GM12878 (cell line): Measurements from ENCODE around the gene BARD1.

Experiments
- ATF7 ChIP-seq: fragments of 450-650 bp; IDR thresholded peaks from 2 replicates; pipeline ENCODE4 v1.6.1; 2016; ENCODE audit warnings: low read depth, mild to moderate bottlenecking
- CEBPB ChIP-seq, 2 experiments: fragments of 150-350 bp in 1 of 2; IDR thresholded peaks; 2 replicates each; pipeline ENCODE4 v1.6.1; 2012 to 2014; ENCODE audit warnings: low read depth in 2 of 2, low read length in 2 of 2, borderline replicate concordance in 1 of 2, inconsistent platforms in 1 of 2
- MAX ChIP-seq: IDR thresholded peaks from 2 replicates; pipeline ENCODE4 v1.6.1; 2012; ENCODE audit warnings: low read depth, low read length, improper control_type of control experiment
- NFIC ChIP-seq: IDR thresholded peaks from 2 replicates; pipeline ENCODE4 v1.6.1; 2012; ENCODE audit warnings: low read depth, mild to moderate bottlenecking, inconsistent platforms, low read length, moderate library complexity
- PBX3 ChIP-seq: IDR thresholded peaks from 2 replicates; pipeline ENCODE4 v1.6.1; 2011; ENCODE audit warnings: mild to moderate bottlenecking, low read depth, low read length, moderate library complexity; ENCODE audit not compliant: insufficient replicate concordance
- POLR2A ChIP-seq: IDR thresholded peaks from 2 replicates; pipeline ENCODE4 v1.6.1; 2011; ENCODE audit warnings: low read depth, mild to moderate bottlenecking, low read length
- POLR2AphosphoS5 ChIP-seq: IDR thresholded peaks from 2 replicates; pipeline ENCODE4 v1.6.1; 2011; ENCODE audit warnings: mild to moderate bottlenecking, low read length, inconsistent platforms
- SPI1 ChIP-seq: IDR thresholded peaks from 2 replicates; pipeline ENCODE4 v1.6.1; 2011; ENCODE audit warnings: low read depth, mild to moderate bottlenecking, low read length, moderate library complexity, borderline replicate concordance; ENCODE audit not compliant: insufficient read depth
- TAF1 ChIP-seq: IDR thresholded peaks from 2 replicates; pipeline ENCODE4 v1.6.1; 2011; ENCODE audit warnings: mild to moderate bottlenecking, low read depth, low read length, borderline replicate concordance
- ZNF207 ChIP-seq: fragments of 450-650 bp; IDR thresholded peaks from 2 replicates; pipeline ENCODE4 v1.6.1; 2014; ENCODE audit warnings: antibody characterized with exemption, mild to moderate bottlenecking, borderline replicate concordance
- TF ChIP-seq, protein P1 (sequence below), 3 experiments: IDR thresholded peaks in 2 of 3; conservative IDR thresholded peaks in 1 of 3; 2 replicates each; pipeline ENCODE4 v1.5.1; 2011; ENCODE audit warnings: low read depth in 3 of 3, low read length in 3 of 3, mild to moderate bottlenecking in 3 of 3, control low read depth in 2 of 3, moderate library complexity in 2 of 3, inconsistent platforms in 1 of 3, mixed read lengths in 1 of 3; ENCODE audit not compliant: control insufficient read depth in 2 of 3, insufficient read depth in 1 of 3; ENCODE audit errors: extremely low read depth in 1 of 3
- TF ChIP-seq, protein P2 (sequence below): IDR thresholded peaks from 2 replicates; pipeline ENCODE4 v1.6.1; 2012; ENCODE audit warnings: mild to moderate bottlenecking, low read depth, low read length

GRCh38 chr2:214809751-214810564, 475 bp upstream of the BARD1 start:
- no peak for TF ChIP-seq TAF1
- TF ChIP-seq NFIC = no peak
- TF ChIP-seq, protein P1, sequence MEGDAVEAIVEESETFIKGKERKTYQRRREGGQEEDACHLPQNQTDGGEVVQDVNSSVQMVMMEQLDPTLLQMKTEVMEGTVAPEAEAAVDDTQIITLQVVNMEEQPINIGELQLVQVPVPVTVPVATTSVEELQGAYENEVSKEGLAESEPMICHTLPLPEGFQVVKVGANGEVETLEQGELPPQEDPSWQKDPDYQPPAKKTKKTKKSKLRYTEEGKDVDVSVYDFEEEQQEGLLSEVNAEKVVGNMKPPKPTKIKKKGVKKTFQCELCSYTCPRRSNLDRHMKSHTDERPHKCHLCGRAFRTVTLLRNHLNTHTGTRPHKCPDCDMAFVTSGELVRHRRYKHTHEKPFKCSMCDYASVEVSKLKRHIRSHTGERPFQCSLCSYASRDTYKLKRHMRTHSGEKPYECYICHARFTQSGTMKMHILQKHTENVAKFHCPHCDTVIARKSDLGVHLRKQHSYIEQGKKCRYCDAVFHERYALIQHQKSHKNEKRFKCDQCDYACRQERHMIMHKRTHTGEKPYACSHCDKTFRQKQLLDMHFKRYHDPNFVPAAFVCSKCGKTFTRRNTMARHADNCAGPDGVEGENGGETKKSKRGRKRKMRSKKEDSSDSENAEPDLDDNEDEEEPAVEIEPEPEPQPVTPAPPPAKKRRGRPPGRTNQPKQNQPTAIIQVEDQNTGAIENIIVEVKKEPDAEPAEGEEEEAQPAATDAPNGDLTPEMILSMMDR (IDR thresholded peaks at IDR 0.05 in 2 of 3, conservative IDR thresholded peaks at IDR 0.05 in 1 of 3; ENCODE audit: control insufficient read depth in 2 of 3, extremely low read depth in 1 of 3, insufficient read depth in 1 of 3, low read depth in 3 of 3, low read length in 3 of 3) = no peak
- TF ChIP-seq PBX3 = no peak
- no peak for TF ChIP-seq SPI1
- peak; percentile 66 for TF ChIP-seq MAX
- TF ChIP-seq, protein P2, sequence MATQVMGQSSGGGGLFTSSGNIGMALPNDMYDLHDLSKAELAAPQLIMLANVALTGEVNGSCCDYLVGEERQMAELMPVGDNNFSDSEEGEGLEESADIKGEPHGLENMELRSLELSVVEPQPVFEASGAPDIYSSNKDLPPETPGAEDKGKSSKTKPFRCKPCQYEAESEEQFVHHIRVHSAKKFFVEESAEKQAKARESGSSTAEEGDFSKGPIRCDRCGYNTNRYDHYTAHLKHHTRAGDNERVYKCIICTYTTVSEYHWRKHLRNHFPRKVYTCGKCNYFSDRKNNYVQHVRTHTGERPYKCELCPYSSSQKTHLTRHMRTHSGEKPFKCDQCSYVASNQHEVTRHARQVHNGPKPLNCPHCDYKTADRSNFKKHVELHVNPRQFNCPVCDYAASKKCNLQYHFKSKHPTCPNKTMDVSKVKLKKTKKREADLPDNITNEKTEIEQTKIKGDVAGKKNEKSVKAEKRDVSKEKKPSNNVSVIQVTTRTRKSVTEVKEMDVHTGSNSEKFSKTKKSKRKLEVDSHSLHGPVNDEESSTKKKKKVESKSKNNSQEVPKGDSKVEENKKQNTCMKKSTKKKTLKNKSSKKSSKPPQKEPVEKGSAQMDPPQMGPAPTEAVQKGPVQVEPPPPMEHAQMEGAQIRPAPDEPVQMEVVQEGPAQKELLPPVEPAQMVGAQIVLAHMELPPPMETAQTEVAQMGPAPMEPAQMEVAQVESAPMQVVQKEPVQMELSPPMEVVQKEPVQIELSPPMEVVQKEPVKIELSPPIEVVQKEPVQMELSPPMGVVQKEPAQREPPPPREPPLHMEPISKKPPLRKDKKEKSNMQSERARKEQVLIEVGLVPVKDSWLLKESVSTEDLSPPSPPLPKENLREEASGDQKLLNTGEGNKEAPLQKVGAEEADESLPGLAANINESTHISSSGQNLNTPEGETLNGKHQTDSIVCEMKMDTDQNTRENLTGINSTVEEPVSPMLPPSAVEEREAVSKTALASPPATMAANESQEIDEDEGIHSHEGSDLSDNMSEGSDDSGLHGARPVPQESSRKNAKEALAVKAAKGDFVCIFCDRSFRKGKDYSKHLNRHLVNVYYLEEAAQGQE = no peak
- TF ChIP-seq POLR2AphosphoS5 = no peak; the same call in 1 of the 2 replicates
- TF ChIP-seq POLR2A = peak; percentile 76
- TF ChIP-seq ZNF207 = no peak
- TF ChIP-seq ATF7 = no peak
- TF ChIP-seq CEBPB (IDR thresholded peaks at IDR 0.05; ENCODE audit: borderline replicate concordance in 1 of 2, low read depth in 2 of 2, low read length in 2 of 2) = no peak
